H1 (cell line): ENCODE results near the gene TCERG1L. TPM values are rescaled to one million over a fixed set of nuclear protein-coding genes. Genes with fewer than 3 reads are reported as not detected.

ENCODE experiments used
- CTCF ChIA-PET: fragments of 300-600 bp; sonication (Branson Sonifier 250); formaldehyde crosslinking; loops from one replicate; lab custom pipeline; 2021; ENCODE audit not compliant: partially characterized antibody; lab: Charles Lee
- POLR2A ChIA-PET: fragments of 300-600 bp; sonication (Branson Sonifier 250); formaldehyde crosslinking; loops from one replicate; lab custom pipeline; 2021; ENCODE audit warnings: inconsistent platforms; ENCODE audit not compliant: partially characterized antibody; lab: Charles Lee
- DNase-seq, 2 experiments: peaks; one replicate each; pipeline versions ENCODE4 v3.0.0 to v3.0.0-alpha.2; 2010 to 2022; ENCODE audit warnings: low spot score in 2 of 2, low read depth in 1 of 2, mixed read lengths in 1 of 2
- FAIRE-seq: peaks from 2 replicates; lab custom pipeline; 2011; peaks lifted over from hg19 to GRCh38; lab: Jason Lieb, UNC
- H2AFZ ChIP-seq: 2 replicates; pipeline ENCODE4 v1.8.1; 2012; ENCODE audit warnings: low read length, inconsistent platforms
- H2AK5ac ChIP-seq: 2 replicates; pipeline ENCODE4 v1.6.1; 2013; ENCODE audit warnings: low read depth, low read length
- H2BK120ac ChIP-seq: replicated peaks from 2 replicates; pipeline ENCODE3; 2013; ENCODE audit warnings: low read depth, low read length, inconsistent platforms
- H2BK12ac ChIP-seq: 2 replicates; pipeline ENCODE4 v1.6.1; 2013; ENCODE audit warnings: low read depth, low read length
- H2BK15ac ChIP-seq: 2 replicates; pipeline ENCODE4 v1.6.1; 2013; ENCODE audit warnings: low read length
- H2BK20ac ChIP-seq: 2 replicates; pipeline ENCODE4 v1.6.1; 2013; ENCODE audit warnings: low read length
- H2BK5ac ChIP-seq: 2 replicates; pipeline ENCODE4 v1.6.1; 2013; ENCODE audit warnings: low read depth, low read length
- H3K14ac ChIP-seq: 2 replicates; pipeline ENCODE4 v1.6.1; 2013; ENCODE audit warnings: inconsistent platforms; ENCODE audit not compliant: insufficient read length
- H3K18ac ChIP-seq: 2 replicates; pipeline ENCODE4 v1.6.1; 2013; ENCODE audit warnings: low read length; ENCODE audit errors: extremely low read depth
- H3K23ac ChIP-seq: 2 replicates; pipeline ENCODE4 v1.6.1; 2013; ENCODE audit warnings: inconsistent platforms; ENCODE audit not compliant: insufficient read length
- H3K23me2 ChIP-seq: 2 replicates; pipeline ENCODE4 v1.6.1; 2013; ENCODE audit warnings: low read depth, low read length
- H3K27ac ChIP-seq: 2 replicates; pipeline ENCODE4 v1.6.1; 2011; ENCODE audit warnings: low read depth, low read length, inconsistent platforms
- H3K27me3 ChIP-seq, 4 experiments: replicated peaks in 1 of 4; 1 replicate in 1 of 4; 2 replicates in 3 of 4; pipeline versions ENCODE4 v1.6.1 to v1.8.1; 2011 to 2013; ENCODE audit warnings: low read length in 3 of 4, mild to moderate bottlenecking in 3 of 4, inconsistent platforms in 2 of 4, mixed read lengths in 2 of 4, moderate library complexity in 1 of 4; ENCODE audit not compliant: control insufficient read depth in 3 of 4, insufficient read depth in 3 of 4; ENCODE audit errors: extremely low read depth in 1 of 4
- H3K36me3 ChIP-seq, 4 experiments: 2 replicates each; pipeline versions ENCODE4 v1.6.1 to v1.8.1; 2011 to 2013; ENCODE audit warnings: mild to moderate bottlenecking in 4 of 4, low read length in 3 of 4, moderate library complexity in 2 of 4, control low read depth in 1 of 4, inconsistent platforms in 1 of 4; ENCODE audit not compliant: insufficient read depth in 4 of 4, control insufficient read depth in 2 of 4
- H3K4ac ChIP-seq: replicated peaks from 2 replicates; pipeline ENCODE3; 2013; ENCODE audit warnings: low read length, low read depth, mixed read lengths, inconsistent platforms; ENCODE audit not compliant: insufficient read length
- H3K4me1 ChIP-seq, 4 experiments: replicated peaks in 1 of 4; 1 replicate in 1 of 4; 2 replicates in 3 of 4; pipeline versions ENCODE4 v1.6.1 to v1.8.1; 2011 to 2013; ENCODE audit warnings: low read length in 3 of 4, inconsistent platforms in 2 of 4, mixed read lengths in 1 of 4; ENCODE audit not compliant: insufficient read depth in 4 of 4, control insufficient read depth in 3 of 4
- H3K4me2 ChIP-seq, 2 experiments: 2 replicates each; pipeline versions ENCODE4 v1.6.1 to v1.8.1; 2011 to 2013; ENCODE audit warnings: low read depth in 2 of 2, low read length in 2 of 2, control low read depth in 1 of 2, inconsistent platforms in 1 of 2, mild to moderate bottlenecking in 1 of 2; ENCODE audit not compliant: insufficient read depth in 1 of 2
- H3K4me3 ChIP-seq, 4 experiments: fragments of 200-600, 300-600 bp in 1 of 4; sonication (generic), shearing (Covaris generic), sonication (Bioruptor Twin) in 1 of 4; 2 replicates each; pipeline versions ENCODE4 v1.5.1 to v1.8.1; 2011 to 2016; ENCODE audit warnings: low read length in 4 of 4, low read depth in 3 of 4, control low read depth in 2 of 4, inconsistent platforms in 2 of 4, mild to moderate bottlenecking in 2 of 4, mixed read lengths in 1 of 4, moderate library complexity in 1 of 4; ENCODE audit not compliant: insufficient read depth in 2 of 4; ENCODE audit errors: extremely low read depth in 1 of 4
- H3K56ac ChIP-seq: replicated peaks from 2 replicates; pipeline ENCODE3; 2013; ENCODE audit warnings: low read depth, mild to moderate bottlenecking, mixed read lengths, low read length, inconsistent platforms; ENCODE audit not compliant: insufficient read length
- H3K79me1 ChIP-seq: 2 replicates; pipeline ENCODE4 v1.6.1; 2013; ENCODE audit warnings: low read depth, low read length, control low read depth
- H3K79me2 ChIP-seq, 2 experiments: 2 replicates each; pipeline versions ENCODE4 v1.6.1 to v1.8.1; 2012 to 2013; ENCODE audit warnings: low read length in 2 of 2, mild to moderate bottlenecking in 2 of 2, inconsistent platforms in 1 of 2; ENCODE audit not compliant: insufficient read depth in 2 of 2, control insufficient read depth in 1 of 2
- H3K9ac ChIP-seq, 4 experiments: replicated peaks in 1 of 4; 1 replicate in 1 of 4; 2 replicates in 3 of 4; pipeline versions ENCODE4 v1.6.1 to v1.8.1; 2011 to 2013; ENCODE audit warnings: low read depth in 3 of 4, low read length in 3 of 4, control low read depth in 2 of 4, mild to moderate bottlenecking in 2 of 4, moderate library complexity in 2 of 4, inconsistent platforms in 1 of 4; ENCODE audit errors: extremely low read depth in 1 of 4
- H3K9me3 ChIP-seq, 2 experiments: 2 replicates each; pipeline versions ENCODE4 v1.6.1 to v1.8.1; 2012 to 2013; ENCODE audit warnings: mild to moderate bottlenecking in 2 of 2, moderate library complexity in 2 of 2, control low read depth in 1 of 2, inconsistent platforms in 1 of 2, low read depth in 1 of 2, low read length in 1 of 2, mixed read lengths in 1 of 2; ENCODE audit not compliant: insufficient read depth in 2 of 2
- H4K20me1 ChIP-seq, 2 experiments: replicated peaks in 1 of 2; 2 replicates each; pipeline versions ENCODE3 to v1.8.1; 2011 to 2013; ENCODE audit warnings: inconsistent platforms in 2 of 2, low read length in 2 of 2, mild to moderate bottlenecking in 1 of 2; ENCODE audit not compliant: insufficient read depth in 2 of 2, control insufficient read depth in 1 of 2
- H4K5ac ChIP-seq: 2 replicates; pipeline ENCODE4 v1.6.1; 2013; ENCODE audit warnings: low read length, low read depth, mixed read lengths, inconsistent platforms; ENCODE audit not compliant: insufficient read length
- H4K8ac ChIP-seq: 2 replicates; pipeline ENCODE4 v1.8.0; 2013; ENCODE audit warnings: mild to moderate bottlenecking, moderate library complexity, low read length, inconsistent platforms; ENCODE audit not compliant: insufficient read depth; ENCODE audit errors: extremely low read depth
- H4K91ac ChIP-seq: replicated peaks from 2 replicates; pipeline ENCODE3; 2013; ENCODE audit warnings: low read length, mixed read lengths, inconsistent platforms; ENCODE audit not compliant: insufficient read length
- CHD1 ChIP-seq: IDR thresholded peaks from 2 replicates; pipeline ENCODE4 v1.6.1; 2012; ENCODE audit warnings: low read depth, low read length, improper control_type of control experiment
- EZH2 ChIP-seq: fragments of 200-600 bp; sonication (generic); IDR thresholded peaks from 2 replicates; pipeline ENCODE4 v1.7.1; 2012; ENCODE audit warnings: low read depth, mild to moderate bottlenecking, moderate library complexity, low read length, inconsistent platforms; ENCODE audit not compliant: severe bottlenecking
- JUN ChIP-seq: IDR thresholded peaks from 2 replicates; pipeline ENCODE4 v1.6.1; 2011; ENCODE audit warnings: low read depth, mild to moderate bottlenecking, improper control_type of control experiment, low read length
- NANOG ChIP-seq: IDR thresholded peaks from 2 replicates; pipeline ENCODE4 v1.6.1; 2011; ENCODE audit warnings: low read length, low read depth, mild to moderate bottlenecking, inconsistent platforms; ENCODE audit not compliant: insufficient read depth, poor library complexity, severe bottlenecking
- POLR2AphosphoS5 ChIP-seq: IDR thresholded peaks from 2 replicates; pipeline ENCODE4 v1.6.1; 2011; ENCODE audit warnings: low read depth, low read length
- TAF1 ChIP-seq: IDR thresholded peaks from 2 replicates; pipeline ENCODE4 v1.6.1; 2011; ENCODE audit warnings: mild to moderate bottlenecking, low read depth, low read length
- YY1 ChIP-seq: IDR thresholded peaks from 2 replicates; pipeline ENCODE4 v1.6.1; 2011; ENCODE audit warnings: low read depth, mild to moderate bottlenecking, low read length
- WGBS, 2 experiments: shearing (Covaris generic) in 1 of 2; methylation state at CpG; one replicate each; pipeline versions ENCODE4 v1.1.6 to v1.1.7; 2013 to 2015; ENCODE audit warnings: low lambda C conversion rate in 2 of 2, mixed read lengths in 2 of 2, inconsistent platforms in 1 of 2, low coverage in 1 of 2, missing lambda C conversion rate in 1 of 2; ENCODE audit not compliant: insufficient replicate concordance in 2 of 2, insufficient coverage in 1 of 2, insufficient read length in 1 of 2; ENCODE audit errors: extremely low coverage in 1 of 2, missing lambda C conversion rate in 1 of 2; 5-methylcytosine and 5-hydroxymethylcytosine counted together
- polyA plus RNA-seq, 7 experiments: library from polyadenylated mRNA; depleted of rRNA in 3 of 7; stranded (reverse) in 5 of 7; unstranded in 2 of 7; fragments of >200 nt in 5 of 7; fragments of 200-250 nt in 2 of 7; gene quantifications; 1 replicate in 5 of 7; 2 replicates in 1 of 7; 4 replicates in 1 of 7; pipeline versions ENCODE4 v1.2.1 to v1.2.3, GENCODE V29; 2011 to 2013; ENCODE audit warnings: missing spikeins in 2 of 7, mixed read lengths in 2 of 7
- total RNA-seq: library from RNA; stranded (reverse); fragmentation: NEBNext Ultra II Directional; extraction: Animal tissue kit (Norgen Biotek cat#: 25700); gene quantifications from 2 replicates; pipeline ENCODE4 v1.2.1, GENCODE V29; 2021

Gene TCERG1L
- total and polyA plus RNA-seq, 2 of the 8 experiments (the other 6 are each of a cell fraction or from before 2014, with no cell fraction given), result 3.9 to 6.9 TPM

DNA sequence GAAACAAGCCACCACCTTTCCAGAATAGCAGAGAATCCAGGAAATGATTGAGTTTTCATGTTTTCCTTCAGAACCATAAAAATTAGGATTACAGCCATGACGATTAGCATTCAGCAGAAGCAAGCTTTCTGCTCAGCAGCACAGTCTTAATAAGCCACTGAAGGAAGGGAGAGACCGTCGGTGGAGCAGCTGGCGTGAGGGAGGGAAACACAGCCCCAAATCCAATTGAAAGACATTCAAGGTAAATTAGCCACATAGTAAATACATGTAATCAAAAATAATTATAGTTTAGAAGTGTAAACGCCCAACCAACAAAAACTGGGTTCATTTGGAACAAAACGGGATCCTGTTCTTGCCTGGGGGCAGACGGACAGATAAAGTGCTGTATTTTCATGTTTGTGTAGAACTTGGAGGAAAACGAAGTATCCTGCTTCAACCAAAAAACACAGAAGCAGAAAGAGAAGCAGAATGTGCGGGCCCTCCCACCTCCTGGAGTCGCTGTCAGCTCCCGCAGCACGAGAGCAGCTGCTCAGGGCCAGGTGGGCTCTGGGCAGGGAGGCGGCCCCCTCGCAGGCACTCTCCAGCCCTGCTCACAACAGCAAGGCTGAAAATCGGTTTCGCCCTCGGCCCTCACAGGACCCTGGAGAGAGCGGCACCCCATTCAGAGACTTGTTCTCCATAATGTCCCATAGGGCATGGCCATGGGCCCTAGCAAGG lies 84.9 kb downstream of the TCERG1L start:
- POLR2A ChIA-PET, result no interaction called here
- Histone ChIP-seq H2AFZ (no peak overlapping the region), H3K36me3 (no peaks in the 10 kb centered on the region), H3K14ac (no peak overlapping the region), H2BK20ac (no peak overlapping the region), H2AK5ac (no peak overlapping the region), H3K4ac (no peak overlapping the region), H3K23me2 (no peaks in the 10 kb centered on the region), H3K23ac (no peak overlapping the region), H4K91ac (no peak overlapping the region), H2BK5ac (no peak overlapping the region), H2BK12ac (no peak overlapping the region), H3K79me1 (no peaks in the 10 kb centered on the region), H2BK15ac (no peak overlapping the region), H3K56ac (no peak overlapping the region), H3K27me3 (no peaks in the 10 kb centered on the region), H3K4me1 (peaks cover 0 to 3% (median 1%) of the 10 kb centered on the region in 4 experiments; a peak in 3 of 7 replicates), H2BK120ac (no peak overlapping the region), H3K4me3 (no peak overlapping the region), H3K18ac (no peak overlapping the region), H4K8ac (no peak overlapping the region), H4K5ac (no peak overlapping the region), H4K20me1 (peaks cover 0 to 5% of the 10 kb centered on the region in 2 experiments), H3K9ac (no peak overlapping the region), H3K27ac (no peak overlapping the region), H3K4me2 (no peak overlapping the region), H3K79me2 (no peaks in the 10 kb centered on the region), H3K9me3 (no peaks in the 10 kb centered on the region)
- TF ChIP-seq JUN (no peak), TAF1 (no peak), EZH2 (no peak), CHD1 (no peak), NANOG (no peak), YY1 (no peak), POLR2AphosphoS5 (no peak)
- FAIRE-seq (no peak), DNase-seq (no peak)
- WGBS, 2 experiments, result 84% methylated on average over 17 of the region's 18 CpGs; no CpG with 5 or more reads in 1 of the 2 experiments
- CTCF ChIA-PET, result interaction anchor here (1.0 kb wide), 1 partner anchor 64 kb away, joined by 3 read pairs; no protein-coding TSS in a partner anchor
